Parathyroid adenoma (tissue), 2 donors: Measurements from ENCODE around the gene REXO4.

Experiments used
- H2AFZ ChIP-seq: fragments of 300-600 bp; sonication (generic); one replicate; pipeline ENCODE4 v1.7.0; 2017; ENCODE audit warnings: antibody characterized with exemption, mild to moderate bottlenecking
- H3K27ac ChIP-seq: fragments of 300-600 bp; sonication (generic); one replicate; pipeline ENCODE4 v1.7.0; 2017
- H3K27me3 ChIP-seq: fragments of 300-600 bp; sonication (generic); one replicate; pipeline ENCODE4 v1.7.0; 2017; ENCODE audit warnings: low read length; ENCODE audit not compliant: control insufficient read depth, insufficient read depth
- H3K36me3 ChIP-seq: fragments of 300-600 bp; sonication (generic); one replicate; pipeline ENCODE4 v1.7.0; 2017; ENCODE audit warnings: low read length; ENCODE audit not compliant: control insufficient read depth, insufficient read depth
- H3K4me1 ChIP-seq: fragments of 300-600 bp; sonication (generic); one replicate; pipeline ENCODE4 v1.7.0; 2017; ENCODE audit warnings: control low read depth
- H3K4me2 ChIP-seq: fragments of 300-600 bp; sonication (generic); one replicate; pipeline ENCODE4 v1.7.0; 2017; ENCODE audit warnings: low read length
- H3K4me3 ChIP-seq: fragments of 300-600 bp; sonication (generic); one replicate; pipeline ENCODE4 v1.7.0; 2017; ENCODE audit warnings: low read depth, low read length
- H3K79me2 ChIP-seq: fragments of 300-600 bp; sonication (generic); one replicate; pipeline ENCODE4 v1.7.0; 2017; ENCODE audit warnings: control low read depth
- H3K9ac ChIP-seq: fragments of 300-600 bp; sonication (generic); one replicate; pipeline ENCODE4 v1.7.0; 2017; ENCODE audit warnings: mild to moderate bottlenecking
- H3K9me3 ChIP-seq: fragments of 300-600 bp; sonication (generic); one replicate; pipeline ENCODE4 v1.7.0; 2017; ENCODE audit warnings: low read length; ENCODE audit not compliant: control insufficient read depth
- CTCF ChIP-seq: fragments of 300-600 bp; sonication (generic); IDR thresholded peaks from one replicate; pipeline ENCODE4 v1.7.0; 2017; ENCODE audit warnings: antibody characterized with exemption, mild to moderate bottlenecking
- donor health status: primary hyperparathyroidism.

The REXO4 gene

GRCh38 chr9:133405508-133406438 is 12.0 kb downstream of the REXO4 start:
- no peaks in the 10 kb centered on the region for H3K36me3 ChIP-seq
- H3K27me3 ChIP-seq: no peaks in the 10 kb centered on the region
- no peak overlapping the region for H3K4me2 ChIP-seq
- no peaks in the 10 kb centered on the region for H3K79me2 ChIP-seq
- TF ChIP-seq CTCF: no peak
- H3K27ac ChIP-seq: no peak overlapping the region
- H2AFZ ChIP-seq: no peak overlapping the region
- no peak overlapping the region for H3K9ac ChIP-seq
- no peaks in the 10 kb centered on the region for H3K9me3 ChIP-seq
- H3K4me1 ChIP-seq: no peaks in the 10 kb centered on the region
- H3K4me3 ChIP-seq: no peak overlapping the region

GRCh38 chr9:133404454-133405002 is 13.3 kb downstream of the REXO4 start:
- H3K4me1 ChIP-seq: no peaks in the 10 kb centered on the region
- no peaks in the 10 kb centered on the region for H3K27me3 ChIP-seq
- no peaks in the 10 kb centered on the region for H3K79me2 ChIP-seq
- H3K4me3 ChIP-seq: no peak overlapping the region
- no peak for TF ChIP-seq CTCF
- H3K27ac ChIP-seq: no peak overlapping the region
- no peak overlapping the region for H3K4me2 ChIP-seq
- H3K9me3 ChIP-seq: no peaks in the 10 kb centered on the region
- H3K36me3 ChIP-seq: no peaks in the 10 kb centered on the region
- H2AFZ ChIP-seq: no peak overlapping the region
- no peak overlapping the region for H3K9ac ChIP-seq

GRCh38 chr9:133403766-133404453 is 13.9 kb downstream of the REXO4 start:
- Histone ChIP-seq H3K27ac (no peak overlapping the region), H3K4me2 (no peak overlapping the region), H3K36me3 (no peaks in the 10 kb centered on the region), H3K79me2 (no peaks in the 10 kb centered on the region), H3K9me3 (no peaks in the 10 kb centered on the region), H3K27me3 (no peaks in the 10 kb centered on the region), H2AFZ (no peak overlapping the region), H3K9ac (no peak overlapping the region), H3K4me3 (no peak overlapping the region), H3K4me1 (no peaks in the 10 kb centered on the region)
- TF ChIP-seq CTCF: peak; percentile 50

- Histone ChIP-seq H3K27ac (no peak overlapping the region), H3K4me1 (no peaks in the 10 kb centered on the region), H3K9ac (no peak overlapping the region), H3K9me3 (no peaks in the 10 kb centered on the region), H3K4me2 (no peak overlapping the region), H3K36me3 (no peaks in the 10 kb centered on the region), H3K27me3 (no peaks in the 10 kb centered on the region), H3K79me2 (no peaks in the 10 kb centered on the region), H2AFZ (no peak overlapping the region), H3K4me3 (no peak overlapping the region)
- TF ChIP-seq CTCF: no peak
These were observed 15.1 kb downstream of the REXO4 start for GRCh38 chr9:133402689-133403088.
